CD4-positive, alpha-beta T cell treated with Interferon alpha-2 for 1 hour (primary cell): ENCODE measurements around the gene OR10G7.
"Not testable (repeated sequence)": the region's sequence is repeated elsewhere in the genome, so short reads cannot be mapped to it uniquely, and the experiment has no call there.

Source experiments
- DNase-seq, 2 donors: peaks; one replicate each; pipeline ENCODE4 v3.0.0-alpha.2; 2020 to 2022

Gene OR10G7

DNA sequence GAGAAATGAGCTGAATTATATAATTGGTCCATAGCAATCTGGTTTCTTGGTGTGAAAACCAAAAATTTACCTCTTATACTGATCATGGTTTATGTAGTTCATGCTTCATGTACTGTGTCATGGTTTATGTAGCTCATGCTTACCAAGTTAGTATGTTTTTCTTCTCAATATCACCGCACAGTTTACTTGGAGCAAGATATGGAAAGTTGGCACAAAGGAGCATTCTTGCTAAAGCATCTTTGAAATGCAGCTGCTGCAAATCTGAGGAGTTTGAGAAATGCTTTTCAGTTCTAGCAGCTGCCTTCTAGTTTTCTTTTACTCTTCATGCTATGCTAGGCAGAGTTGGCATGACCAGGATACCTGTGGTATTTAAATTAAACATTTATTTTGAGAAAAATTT lies 4.5 kb downstream of the OR10G7 start:
- DNase-seq, result no peak

DNA sequence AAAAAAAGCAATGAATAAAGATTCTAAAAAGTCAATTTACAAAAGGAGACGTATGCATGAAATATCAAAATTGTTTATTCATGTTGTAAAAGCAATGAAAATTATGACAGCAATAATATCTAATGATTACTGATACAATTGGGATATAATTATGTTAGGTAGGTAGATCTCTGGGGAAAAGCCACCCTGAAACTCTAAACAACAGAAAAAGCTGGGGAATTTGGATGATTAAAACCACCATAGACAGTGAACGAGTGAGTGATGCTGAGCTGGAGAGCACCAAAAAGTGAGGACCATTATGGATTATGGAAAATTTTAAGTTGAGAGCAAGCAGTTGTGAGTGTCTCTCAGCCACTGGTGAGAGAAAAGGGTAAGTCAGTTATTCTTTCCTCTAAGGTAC lies 14.6 kb downstream of the OR10G7 start, which contains the start of gene OR10G8:
TSS of gene OR10G8 (plus strand) at position 301 of the 400 bp plus-strand sequence. CDS start 2,825 bp downstream, outside the sequence.
- DNase-seq, result no peak

DNA sequence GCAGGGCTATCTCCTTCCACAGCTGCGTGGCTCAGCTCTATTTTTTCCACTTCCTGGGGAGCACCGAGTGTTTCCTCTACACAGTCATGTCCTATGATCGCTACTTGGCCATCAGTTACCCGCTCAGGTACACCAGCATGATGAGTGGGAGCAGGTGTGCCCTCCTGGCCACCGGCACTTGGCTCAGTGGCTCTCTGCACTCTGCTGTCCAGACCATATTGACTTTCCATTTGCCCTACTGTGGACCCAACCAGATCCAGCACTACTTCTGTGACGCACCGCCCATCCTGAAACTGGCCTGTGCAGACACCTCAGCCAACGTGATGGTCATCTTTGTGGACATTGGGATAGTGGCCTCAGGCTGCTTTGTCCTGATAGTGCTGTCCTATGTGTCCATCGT lies 25.3 kb downstream of the OR10G7 start:
- not testable (repeated sequence) for DNase-seq

DNA sequence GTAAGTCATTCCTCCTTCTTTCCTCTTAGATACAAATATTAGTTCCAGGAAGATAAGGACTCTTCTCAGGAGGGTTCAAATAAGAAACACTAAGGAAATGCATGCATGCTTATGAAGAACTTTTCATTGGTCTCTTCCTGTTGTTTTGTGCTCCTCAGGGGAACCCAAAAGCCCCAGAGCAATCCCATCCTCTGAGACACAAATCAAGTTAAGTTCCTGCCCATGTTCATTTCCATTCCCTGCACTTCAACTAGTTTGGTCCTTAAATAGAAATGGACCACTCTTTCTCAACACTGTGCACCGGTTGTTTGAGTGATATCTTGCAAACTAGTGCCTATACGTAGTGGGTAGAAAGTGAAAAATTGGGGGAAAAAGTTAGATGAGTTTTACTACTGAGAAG lies 28.4 kb downstream of the OR10G7 start, which contains the start of gene OR10G4:
TSS of gene OR10G4 (plus strand) at position 301 of the 400 bp plus-strand sequence. CDS start 2,578 bp downstream, outside the sequence.
- no peak for DNase-seq

DNA sequence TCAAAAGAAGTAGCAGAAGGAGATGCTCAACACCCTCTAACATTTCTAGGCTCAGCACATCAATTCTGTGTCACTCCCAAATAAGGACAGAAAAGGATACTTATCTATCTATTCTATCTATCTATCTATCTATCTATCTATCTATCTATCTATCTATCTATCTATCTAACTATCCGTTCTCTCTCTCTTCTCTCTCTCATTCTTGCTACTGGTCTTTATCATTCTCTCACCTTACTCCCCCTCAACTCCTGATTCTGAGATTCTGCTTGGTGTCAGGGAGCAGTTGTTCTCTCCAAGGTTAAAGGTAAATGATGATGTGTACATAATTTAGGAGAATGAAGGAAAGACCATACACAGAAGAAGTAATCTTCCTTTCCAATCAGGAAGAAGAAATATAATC lies 46.0 kb downstream of the OR10G7 start, which contains the start of gene OR10G6:
TSS of gene OR10G6 (minus strand) at position 43 of the 400 bp plus-strand sequence. CDS start at position 43, 0 bp downstream.
- no peak for DNase-seq
